ENCODE results near the gene SIVA1. TPM values are rescaled to one million over a fixed set of nuclear protein-coding genes. Genes with fewer than 3 reads are reported as not detected.
A peak's percentile ranks its signal among the peaks of the same experiment; 100 is the strongest.

SIVA1 gene
- polyA plus RNA-seq, 3 donors: 102 to 193 (median 156) TPM

DNA sequence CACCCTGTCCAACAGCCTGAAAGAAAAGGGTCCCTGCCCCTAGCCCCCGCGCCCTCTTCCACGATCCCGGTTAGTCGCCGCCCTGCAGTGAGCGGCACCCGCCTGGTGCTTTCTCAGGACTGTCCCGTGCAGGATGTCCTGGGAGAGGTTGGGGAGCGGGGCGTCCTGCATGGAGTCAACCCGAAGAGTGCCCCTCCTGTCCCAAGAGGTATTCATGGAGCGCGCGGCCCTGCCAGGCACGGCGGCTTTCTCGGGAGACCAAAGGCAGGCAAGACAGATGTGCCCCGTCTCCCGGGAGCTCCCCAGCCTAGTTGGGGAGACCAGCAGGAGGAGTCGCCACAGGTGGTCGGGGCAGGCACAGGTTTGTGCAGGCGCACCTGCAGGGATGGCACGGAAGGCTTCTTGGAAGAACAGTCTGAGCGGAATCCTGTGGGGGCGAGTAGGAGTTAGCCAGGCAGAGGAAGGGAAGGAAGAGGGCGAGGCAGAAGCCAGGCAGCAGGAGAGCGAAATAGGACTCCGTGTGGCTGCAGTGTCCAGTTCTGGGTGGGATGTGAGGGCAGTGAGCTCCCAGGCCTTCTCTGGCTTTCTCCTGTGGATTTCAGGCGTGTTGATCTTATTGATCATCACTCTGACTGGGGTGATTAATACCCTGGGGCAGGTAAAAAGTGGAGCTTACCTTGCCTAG lies 723 bp downstream of the SIVA1 start:
- Histone ChIP-seq H3K36me3 (replicated peaks in 1 of 2; ENCODE audit: control insufficient read depth in 1 of 2, insufficient read depth in 2 of 2, low read length in 2 of 2) (peaks cover 20 to 40% of the 10 kb centered on the region in 2 donors), H3K27me3 (ENCODE audit: control insufficient read depth in 2 of 2, insufficient read depth in 2 of 2, low read length in 2 of 2) (no peaks in the 10 kb centered on the region), H3K27ac (ENCODE audit: low read depth in 1 of 2, low read length in 2 of 2) (peak overlapping the region; percentile 24 to 95), H3K9ac (ENCODE audit: insufficient read depth, low read length, poor library complexity, severe bottlenecking) (peak overlapping the region; percentile 99), H3K4me2 (replicated peaks; ENCODE audit: extremely low read depth, low read length, poor library complexity, severe bottlenecking) (peak overlapping the region; percentile 87), H4K20me1 (ENCODE audit: insufficient read depth, low read length) (peaks cover 33% of the 10 kb centered on the region), H2AFZ (ENCODE audit: insufficient read depth, low read depth, low read length, poor library complexity, severe bottlenecking) (peak overlapping the region; percentile 93), H3K4me3 (replicated peaks in 1 of 3; ENCODE audit: low read depth in 2 of 3, low read length in 3 of 3) (peak overlapping the region; percentile 64 to 91 (median 88)), H3K9me3 (replicated peaks in 1 of 2; ENCODE audit: control insufficient read depth in 1 of 2, insufficient read depth in 1 of 2, low read length in 2 of 2) (no peaks in the 10 kb centered on the region), H3K4me1 (ENCODE audit: control insufficient read depth in 1 of 2, insufficient read depth in 2 of 2, low read length in 2 of 2) (peaks cover 19 to 30% of the 10 kb centered on the region in 2 donors), H3K79me2 (ENCODE audit: insufficient read depth, low read length) (peaks cover 44% of the 10 kb centered on the region)
- intact Hi-C loops (cut with micrococcal nuclease): loop anchor here in 1 of 2 donors (5.0 kb wide), 1 partner anchor 739 kb away; the partner anchor contains the start of gene TEDC1
- Mint-ChIP-seq H3K9me3 (peaks cover 0 to 8% (median 2%) of the 10 kb centered on the region in 7 donors), H3K27me3 (ENCODE audit: low read depth in 3 of 3) (no peaks in the 10 kb centered on the region), H3K4me1 (peaks cover 18% of the 10 kb centered on the region), H3K36me3 (peaks cover 24 to 34% of the 10 kb centered on the region in 2 donors), H3K27ac (peak overlapping the region; percentile 25 to 90 (median 82)), H3K4me3 (peak overlapping the region; percentile 83 to 90)
- TF ChIP-seq, protein P1, sequence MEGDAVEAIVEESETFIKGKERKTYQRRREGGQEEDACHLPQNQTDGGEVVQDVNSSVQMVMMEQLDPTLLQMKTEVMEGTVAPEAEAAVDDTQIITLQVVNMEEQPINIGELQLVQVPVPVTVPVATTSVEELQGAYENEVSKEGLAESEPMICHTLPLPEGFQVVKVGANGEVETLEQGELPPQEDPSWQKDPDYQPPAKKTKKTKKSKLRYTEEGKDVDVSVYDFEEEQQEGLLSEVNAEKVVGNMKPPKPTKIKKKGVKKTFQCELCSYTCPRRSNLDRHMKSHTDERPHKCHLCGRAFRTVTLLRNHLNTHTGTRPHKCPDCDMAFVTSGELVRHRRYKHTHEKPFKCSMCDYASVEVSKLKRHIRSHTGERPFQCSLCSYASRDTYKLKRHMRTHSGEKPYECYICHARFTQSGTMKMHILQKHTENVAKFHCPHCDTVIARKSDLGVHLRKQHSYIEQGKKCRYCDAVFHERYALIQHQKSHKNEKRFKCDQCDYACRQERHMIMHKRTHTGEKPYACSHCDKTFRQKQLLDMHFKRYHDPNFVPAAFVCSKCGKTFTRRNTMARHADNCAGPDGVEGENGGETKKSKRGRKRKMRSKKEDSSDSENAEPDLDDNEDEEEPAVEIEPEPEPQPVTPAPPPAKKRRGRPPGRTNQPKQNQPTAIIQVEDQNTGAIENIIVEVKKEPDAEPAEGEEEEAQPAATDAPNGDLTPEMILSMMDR (IDR thresholded peaks at IDR 0.05): no peak
- WGBS (ENCODE audit: insufficient coverage): 3% methylated on average over 27 of the region's 30 CpGs
- peak in 1 of 3 donors; percentile 22 for DNase-seq

DNA sequence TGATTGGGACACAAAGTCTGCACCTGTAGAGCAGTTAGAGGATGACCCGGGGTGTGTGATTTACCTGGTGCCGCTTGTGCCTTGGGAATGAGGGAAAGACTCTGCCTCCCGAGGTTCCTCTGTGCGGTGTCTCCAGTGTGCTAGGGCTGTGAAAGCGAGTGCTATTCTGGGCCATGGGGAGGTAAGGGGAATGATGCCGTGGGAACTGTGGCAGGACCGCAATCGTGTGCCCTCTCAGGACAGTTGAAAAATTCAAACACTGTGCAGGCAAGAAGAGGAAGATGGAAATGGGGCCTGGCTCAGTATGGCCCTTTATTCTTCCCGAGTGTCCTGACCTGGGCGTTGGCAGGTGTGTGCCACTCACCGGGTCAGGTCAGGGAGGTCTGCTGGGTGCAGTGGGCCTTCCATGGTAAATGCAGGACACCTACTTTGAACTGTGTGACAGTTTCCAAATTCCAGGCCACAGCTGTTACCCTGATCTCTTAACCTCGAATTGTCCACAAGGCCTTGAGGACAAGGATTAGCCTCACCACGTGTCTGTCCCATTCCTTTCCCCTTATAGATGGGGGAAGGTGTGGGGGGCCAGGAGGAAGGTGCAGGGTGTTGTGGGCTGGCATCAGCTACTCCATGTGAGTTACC lies 1.4 kb downstream of the SIVA1 start:
- peaks cover 44% of the 10 kb centered on the region for H3K79me2 ChIP-seq (ENCODE audit: insufficient read depth, low read length)
- peaks cover 31 to 41% of the 10 kb centered on the region in 2 donors for H3K36me3 Mint-ChIP-seq
- no peaks in the 10 kb centered on the region for H3K9me3 ChIP-seq (replicated peaks in 1 of 2; ENCODE audit: control insufficient read depth in 1 of 2, insufficient read depth in 1 of 2, low read length in 2 of 2)
- WGBS (ENCODE audit: insufficient coverage): 81% methylated on average over 11 of the region's 13 CpGs
- peak overlapping the region; percentile 87 for H3K4me2 ChIP-seq (replicated peaks; ENCODE audit: extremely low read depth, low read length, poor library complexity, severe bottlenecking)
- no peaks in the 10 kb centered on the region for H3K27me3 ChIP-seq (ENCODE audit: control insufficient read depth in 2 of 2, insufficient read depth in 2 of 2, low read length in 2 of 2)
- peak overlapping the region in 1 of 2 donors; percentile 95 for H3K27ac ChIP-seq (ENCODE audit: low read depth in 1 of 2, low read length in 2 of 2)
- H3K4me3 Mint-ChIP-seq: peak overlapping the region; percentile 83 to 90
- intact Hi-C loops (cut with micrococcal nuclease): loop anchor here in 1 of 2 donors (5.0 kb wide), 1 partner anchor 738 kb away; the partner anchor contains the start of gene TEDC1
- TF ChIP-seq, protein P1 (IDR thresholded peaks at IDR 0.05): no peak
- peaks cover 11% of the 10 kb centered on the region for H3K4me1 Mint-ChIP-seq
- H3K9me3 Mint-ChIP-seq: peaks cover 0 to 8% (median 2%) of the 10 kb centered on the region in 7 donors
- H2AFZ ChIP-seq (ENCODE audit: insufficient read depth, low read depth, low read length, poor library complexity, severe bottlenecking): no peak overlapping the region
- H3K27ac Mint-ChIP-seq: peak overlapping the region in 5 of 7 donors; percentile 10 to 90 (median 85)
- DNase-seq: no peak
- peak overlapping the region; percentile 99 for H3K9ac ChIP-seq (ENCODE audit: insufficient read depth, low read length, poor library complexity, severe bottlenecking)
- peaks cover 19 to 24% of the 10 kb centered on the region in 2 donors for H3K4me1 ChIP-seq (ENCODE audit: control insufficient read depth in 1 of 2, insufficient read depth in 2 of 2, low read length in 2 of 2)
- peak overlapping the region in 1 of 3 experiments; percentile 91 for H3K4me3 ChIP-seq (replicated peaks in 1 of 3; ENCODE audit: low read depth in 2 of 3, low read length in 3 of 3)
- H4K20me1 ChIP-seq (ENCODE audit: insufficient read depth, low read length): peaks cover 34% of the 10 kb centered on the region
- H3K27me3 Mint-ChIP-seq (ENCODE audit: low read depth in 3 of 3): no peaks in the 10 kb centered on the region
- peaks cover 25 to 46% of the 10 kb centered on the region in 2 donors for H3K36me3 ChIP-seq (replicated peaks in 1 of 2; ENCODE audit: control insufficient read depth in 1 of 2, insufficient read depth in 2 of 2, low read length in 2 of 2)

All from CD14-positive monocyte (primary cell).